Suprapubic skin (tissue), 4 donors: ENCODE results near the gene FBRSL1. TPM values are rescaled to one million over a fixed set of nuclear protein-coding genes. Genes with fewer than 3 reads are reported as not detected.

Source experiments
- DNase-seq, 2 donors: peaks; one replicate each; pipeline ENCODE4 v3.0.0-alpha.2; 2019; ENCODE audit warnings: low spot score in 2 of 2
- H3K27ac ChIP-seq: fragments of 200-600 bp; sonication (generic); one replicate; pipeline ENCODE4 v1.5.1; 2019
- H3K27me3 ChIP-seq: fragments of 200-600 bp; sonication (generic); one replicate; pipeline ENCODE4 v1.5.1; 2019
- H3K36me3 ChIP-seq: fragments of 200-600 bp; sonication (generic); one replicate; pipeline ENCODE4 v1.5.1; 2019
- H3K4me1 ChIP-seq: fragments of 200-600 bp; sonication (generic); one replicate; pipeline ENCODE4 v1.5.1; 2019
- H3K4me3 ChIP-seq: fragments of 200-600 bp; sonication (generic); one replicate; pipeline ENCODE4 v1.5.1; 2019; ENCODE audit warnings: mild to moderate bottlenecking
- H3K9me3 ChIP-seq: fragments of 200-600 bp; sonication (generic); one replicate; pipeline ENCODE4 v1.5.1; 2019
- EP300 ChIP-seq: sonication (generic); formaldehyde crosslinking; IDR thresholded peaks from one replicate; pipeline ENCODE4 v1.6.1; 2017; ENCODE audit warnings: antibody characterized with exemption
- POLR2A ChIP-seq, 2 donors: fragments of 450-650 bp; IDR thresholded peaks; one replicate each; pipeline ENCODE4 v1.6.1; 2017; ENCODE audit warnings: antibody characterized with exemption in 2 of 2, mild to moderate bottlenecking in 2 of 2, moderate library complexity in 2 of 2
- POLR2AphosphoS5 ChIP-seq, 3 donors: sonication (generic); formaldehyde crosslinking; IDR thresholded peaks; one replicate each; pipeline ENCODE4 v1.6.1; 2017; ENCODE audit warnings: antibody characterized with exemption in 3 of 3
- WGBS: methylation state at CpG from one replicate; pipeline ENCODE4 v1.1.5; 2018; 5-methylcytosine and 5-hydroxymethylcytosine counted together
- total RNA-seq, 4 donors: library from RNA; depleted of rRNA; stranded (reverse); fragments of >200 nt; gene quantifications; one replicate each; pipeline ENCODE4 v1.1.0, GENCODE V29; 2016
- TF ChIP-seq, protein P1 (sequence below), 2 donors: fragments of 200-600 bp in 1 of 2; fragments of 450-650 bp in 1 of 2; sonication (generic) in 1 of 2; IDR thresholded peaks; one replicate each; pipeline ENCODE4 v1.5.1; 2016 to 2019; ENCODE audit warnings: antibody characterized with exemption in 2 of 2, mild to moderate bottlenecking in 1 of 2, moderate library complexity in 1 of 2

The FBRSL1 gene
- total RNA-seq, 4 donors from 2014 or later, result 26.0 to 33.7 (median 27.2) TPM

DNA sequence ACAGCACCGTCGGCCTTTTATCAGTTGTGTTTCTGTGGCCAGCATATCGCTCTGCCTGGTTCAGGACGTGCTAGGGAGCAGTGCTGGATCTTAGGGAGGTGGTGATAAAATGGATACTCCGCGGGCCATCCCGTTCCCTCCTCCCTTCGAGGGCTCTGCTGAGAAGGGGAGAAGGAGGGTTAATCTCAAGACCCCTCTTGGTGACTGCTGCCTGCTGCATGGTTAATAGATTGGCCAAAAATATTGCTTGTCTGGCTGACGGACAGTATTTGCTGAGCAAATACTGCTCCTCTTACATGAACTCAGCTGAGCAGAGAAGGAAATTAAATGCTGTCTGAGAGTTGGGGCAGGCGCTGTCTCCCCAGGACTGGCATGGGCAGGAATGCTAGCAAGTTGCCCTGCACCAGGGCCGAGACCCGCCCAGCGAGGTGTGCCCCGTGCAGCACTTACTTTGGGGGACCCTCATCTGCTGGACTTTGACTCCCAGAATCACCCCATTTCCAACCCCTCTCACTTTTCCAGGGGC lies 1.2 kb downstream of the FBRSL1 start:
- no peak for TF ChIP-seq POLR2A (IDR thresholded peaks at IDR 0.05)
- no peak for TF ChIP-seq EP300
- TF ChIP-seq, protein P1, sequence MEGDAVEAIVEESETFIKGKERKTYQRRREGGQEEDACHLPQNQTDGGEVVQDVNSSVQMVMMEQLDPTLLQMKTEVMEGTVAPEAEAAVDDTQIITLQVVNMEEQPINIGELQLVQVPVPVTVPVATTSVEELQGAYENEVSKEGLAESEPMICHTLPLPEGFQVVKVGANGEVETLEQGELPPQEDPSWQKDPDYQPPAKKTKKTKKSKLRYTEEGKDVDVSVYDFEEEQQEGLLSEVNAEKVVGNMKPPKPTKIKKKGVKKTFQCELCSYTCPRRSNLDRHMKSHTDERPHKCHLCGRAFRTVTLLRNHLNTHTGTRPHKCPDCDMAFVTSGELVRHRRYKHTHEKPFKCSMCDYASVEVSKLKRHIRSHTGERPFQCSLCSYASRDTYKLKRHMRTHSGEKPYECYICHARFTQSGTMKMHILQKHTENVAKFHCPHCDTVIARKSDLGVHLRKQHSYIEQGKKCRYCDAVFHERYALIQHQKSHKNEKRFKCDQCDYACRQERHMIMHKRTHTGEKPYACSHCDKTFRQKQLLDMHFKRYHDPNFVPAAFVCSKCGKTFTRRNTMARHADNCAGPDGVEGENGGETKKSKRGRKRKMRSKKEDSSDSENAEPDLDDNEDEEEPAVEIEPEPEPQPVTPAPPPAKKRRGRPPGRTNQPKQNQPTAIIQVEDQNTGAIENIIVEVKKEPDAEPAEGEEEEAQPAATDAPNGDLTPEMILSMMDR (IDR thresholded peaks at IDR 0.05), result no peak
- no peak for TF ChIP-seq POLR2AphosphoS5 (IDR thresholded peaks at IDR 0.05)
- H3K4me1 ChIP-seq, result peaks cover 67% of the 10 kb centered on the region
- peak overlapping the region; percentile 25 for H3K27ac ChIP-seq
- H3K27me3 ChIP-seq, result no peaks in the 10 kb centered on the region
- H3K9me3 ChIP-seq, result no peaks in the 10 kb centered on the region
- no peak for DNase-seq
- H3K4me3 ChIP-seq, result peak overlapping the region; percentile 63
- no peaks in the 10 kb centered on the region for H3K36me3 ChIP-seq
- WGBS, result 6% methylated on average over 13 of the region's 14 CpGs

DNA sequence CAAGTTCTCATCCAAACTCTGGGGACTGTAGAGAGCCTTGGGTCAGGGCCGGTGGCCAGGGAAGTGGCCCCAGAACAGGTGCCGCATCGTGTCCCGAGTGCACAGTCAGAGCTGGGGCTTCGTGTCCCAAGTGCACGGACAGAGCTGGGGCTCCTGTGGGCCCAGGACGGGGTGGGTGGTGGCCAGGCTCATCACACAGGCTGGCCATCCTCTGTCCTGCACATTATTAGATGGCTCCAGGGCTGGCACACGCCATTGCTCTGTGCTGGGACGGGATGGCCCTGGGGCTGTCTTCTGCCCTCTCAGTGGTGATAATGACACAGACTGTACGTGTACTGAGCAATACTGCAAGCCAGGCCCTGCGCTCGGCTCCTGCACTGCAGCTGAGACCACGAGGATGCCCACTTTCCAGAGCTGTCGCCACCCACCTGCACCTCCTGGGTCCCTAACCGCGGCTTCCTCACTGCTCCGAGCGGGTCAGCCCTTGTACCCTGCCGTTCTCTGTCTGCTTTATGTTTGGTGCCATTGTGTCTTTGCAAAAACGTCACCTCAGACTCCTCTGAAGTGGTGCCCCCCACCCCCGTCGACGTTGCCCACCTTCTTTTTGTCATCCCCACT lies 1.9 kb downstream of the FBRSL1 start:
- H3K27ac ChIP-seq, result no peak overlapping the region
- peaks cover 69% of the 10 kb centered on the region for H3K4me1 ChIP-seq
- DNase-seq, result no peak
- TF ChIP-seq EP300, result no peak
- TF ChIP-seq, protein P1 (IDR thresholded peaks at IDR 0.05), result no peak
- TF ChIP-seq POLR2A (IDR thresholded peaks at IDR 0.05), result no peak
- no peak for TF ChIP-seq POLR2AphosphoS5 (IDR thresholded peaks at IDR 0.05)
- no peaks in the 10 kb centered on the region for H3K27me3 ChIP-seq
- 60% methylated on average over 17 of the region's 23 CpGs for WGBS
- H3K4me3 ChIP-seq, result peak overlapping the region; percentile 63
- H3K36me3 ChIP-seq, result no peaks in the 10 kb centered on the region
- H3K9me3 ChIP-seq, result no peaks in the 10 kb centered on the region

DNA sequence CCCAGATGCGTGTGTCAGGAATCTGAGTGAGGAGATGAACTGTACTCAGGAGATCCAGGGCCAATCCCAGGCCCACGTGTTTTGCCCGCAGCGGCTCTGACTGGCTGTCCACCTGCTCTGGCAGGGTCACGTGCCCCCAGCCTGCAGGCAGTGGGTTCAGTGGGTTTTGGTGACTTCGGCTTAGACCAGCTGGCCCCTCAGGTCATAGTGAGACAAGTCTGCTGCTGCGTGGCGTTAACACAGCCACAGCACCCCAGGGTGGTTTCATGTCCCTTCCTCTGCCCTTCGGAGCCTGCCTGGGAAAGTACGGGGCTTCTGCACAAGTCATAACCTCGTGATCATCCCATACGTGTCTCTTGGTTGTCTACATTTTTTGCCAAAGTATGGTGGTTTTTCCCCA lies 2.6 kb downstream of the FBRSL1 start:
- no peak for TF ChIP-seq POLR2AphosphoS5 (IDR thresholded peaks at IDR 0.05)
- TF ChIP-seq, protein P1 (IDR thresholded peaks at IDR 0.05), result no peak
- TF ChIP-seq EP300, result no peak
- H3K27me3 ChIP-seq, result no peaks in the 10 kb centered on the region
- no peaks in the 10 kb centered on the region for H3K9me3 ChIP-seq
- 51% methylated on average over 11 of the region's 12 CpGs for WGBS
- no peaks in the 10 kb centered on the region for H3K36me3 ChIP-seq
- no peak overlapping the region for H3K27ac ChIP-seq
- no peak for DNase-seq
- peaks cover 71% of the 10 kb centered on the region for H3K4me1 ChIP-seq
- peak overlapping the region; percentile 63 for H3K4me3 ChIP-seq

DNA sequence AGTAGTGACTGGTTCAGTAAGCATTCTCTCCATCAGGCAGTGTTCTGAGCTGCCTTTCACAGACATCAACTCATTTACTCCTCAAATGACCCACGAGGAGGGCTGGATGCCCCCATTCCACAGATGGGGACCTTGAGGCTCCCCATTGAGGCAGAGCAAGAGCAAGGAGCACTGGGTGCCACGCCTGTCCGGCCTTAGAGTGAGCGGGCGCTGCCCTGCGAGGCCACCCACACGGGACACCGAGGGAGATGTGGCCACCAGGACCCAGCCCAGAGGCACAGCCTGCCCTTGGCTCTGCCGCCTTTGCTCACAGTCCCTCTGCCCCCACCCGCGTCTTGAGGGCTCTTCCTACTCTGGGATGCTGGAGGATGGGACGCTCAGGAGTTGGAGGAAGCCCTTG lies 3.0 kb downstream of the FBRSL1 start:
- WGBS, result 55% methylated on average over 4 of the region's 12 CpGs
- peaks cover 72% of the 10 kb centered on the region for H3K4me1 ChIP-seq
- no peaks in the 10 kb centered on the region for H3K9me3 ChIP-seq
- DNase-seq, result no peak
- peak overlapping the region; percentile 63 for H3K4me3 ChIP-seq
- H3K36me3 ChIP-seq, result no peaks in the 10 kb centered on the region
- no peak overlapping the region for H3K27ac ChIP-seq
- no peaks in the 10 kb centered on the region for H3K27me3 ChIP-seq
- no peak for TF ChIP-seq EP300
- TF ChIP-seq, protein P1 (IDR thresholded peaks at IDR 0.05), result no peak
- TF ChIP-seq POLR2A (IDR thresholded peaks at IDR 0.05), result no peak
- TF ChIP-seq POLR2AphosphoS5 (IDR thresholded peaks at IDR 0.05), result no peak

DNA sequence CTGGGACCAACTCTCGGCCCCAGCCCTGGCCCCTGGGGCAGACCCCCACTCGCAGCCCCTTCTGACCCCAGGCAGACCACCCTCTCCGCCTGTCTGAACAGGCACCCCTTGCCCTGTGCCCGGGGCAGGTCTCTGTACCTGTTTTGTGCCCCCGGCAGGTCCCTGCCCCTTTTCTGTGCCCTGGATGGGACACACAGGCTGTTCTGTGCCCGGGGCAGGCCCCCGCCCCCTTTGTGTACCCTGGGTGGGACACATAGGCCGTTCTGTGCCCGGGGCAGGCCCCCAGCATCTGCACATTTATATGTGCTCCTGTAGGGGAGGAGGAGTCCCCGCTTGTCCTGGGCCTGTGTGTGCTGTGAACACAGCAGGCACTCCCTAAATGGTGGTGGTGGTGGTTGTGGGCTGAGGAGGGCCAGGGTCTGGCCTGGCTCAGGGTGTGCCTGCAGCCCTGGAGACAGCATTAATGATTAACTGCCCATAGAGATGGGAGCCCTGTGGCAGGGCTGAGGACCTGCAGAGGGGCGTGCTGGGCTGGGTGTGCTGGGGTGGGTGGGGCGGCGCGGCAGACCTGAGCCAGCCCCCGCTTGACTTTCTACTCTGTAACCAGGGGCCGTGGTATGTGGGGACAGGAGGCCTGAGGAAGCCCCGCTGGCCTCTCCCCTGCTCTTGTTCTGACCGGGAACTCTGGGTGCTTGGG lies 3.7 kb downstream of the FBRSL1 start:
- Histone ChIP-seq H3K36me3 (no peaks in the 10 kb centered on the region), H3K27me3 (no peaks in the 10 kb centered on the region), H3K4me3 (peak overlapping the region; percentile 26), H3K9me3 (no peaks in the 10 kb centered on the region), H3K4me1 (peaks cover 68% of the 10 kb centered on the region), H3K27ac (peak overlapping the region; percentile 8)
- TF ChIP-seq, protein P1 (IDR thresholded peaks at IDR 0.05), result no peak
- TF ChIP-seq POLR2A (IDR thresholded peaks at IDR 0.05) (no peak), EP300 (no peak)
- DNase-seq, result no peak
- WGBS, result 53% methylated on average over 14 of the region's 18 CpGs
